K562 (cell line): ENCODE measurements around the gene ZFP62. TPM values are rescaled to one million over a fixed set of nuclear protein-coding genes. Genes with fewer than 3 reads are reported as not detected.

Experiments used
- CCAR2 ChIP-seq: fragments of 200-400 bp; formaldehyde crosslinking; IDR thresholded peaks from 2 replicates; pipeline ENCODE4 v1.6.1; 2017; ENCODE audit warnings: mild to moderate bottlenecking, low read depth, low read length
- ETV6 ChIP-seq, 3 experiments: fragments of 150-350 bp in 1 of 3; sonication (generic) in 1 of 3; formaldehyde crosslinking in 1 of 3; IDR thresholded peaks; 2 replicates each; pipeline versions ENCODE4 v1.6.1 to v1.8.0; 2014 to 2022; ENCODE audit warnings: borderline replicate concordance in 2 of 3, low read depth in 2 of 3, antibody characterized with exemption in 1 of 3, low read length in 1 of 3, mild to moderate bottlenecking in 1 of 3, missing genetic modification reagents in 1 of 3
- FUS ChIP-seq: fragments of 200-400 bp; formaldehyde crosslinking; optimal IDR thresholded peaks from 2 replicates; pipeline ENCODE3; 2017; ENCODE audit warnings: low read depth, low read length
- HDAC1 ChIP-seq, 2 experiments: fragments of 450-650 bp; IDR thresholded peaks; 2 replicates each; pipeline ENCODE4 v1.6.1; 2016 to 2017; ENCODE audit warnings: inconsistent platforms in 1 of 2, mild to moderate bottlenecking in 1 of 2, moderate library complexity in 1 of 2
- HDAC3 ChIP-seq: fragments of 450-650 bp; IDR thresholded peaks from 2 replicates; pipeline ENCODE4 v1.6.1; 2018; ENCODE audit warnings: borderline replicate concordance, mild to moderate bottlenecking, moderate library complexity; ENCODE audit not compliant: partially characterized antibody
- JUN ChIP-seq, 2 experiments: sonication (generic) in 1 of 2; formaldehyde crosslinking in 1 of 2; IDR thresholded peaks; 2 replicates each; pipeline versions ENCODE4 v1.6.1 to v1.8.0; 2012 to 2022; ENCODE audit warnings: borderline replicate concordance in 2 of 2, mild to moderate bottlenecking in 2 of 2, improper control_type of control experiment in 1 of 2, low read depth in 1 of 2, low read length in 1 of 2, missing genetic modification reagents in 1 of 2
- MAFF ChIP-seq: IDR thresholded peaks from 2 replicates; pipeline ENCODE4 v1.6.1; 2012; ENCODE audit warnings: low read length, improper control_type of control experiment
- SMAD1 ChIP-seq: fragments of 150-350 bp; IDR thresholded peaks from 2 replicates; pipeline ENCODE4 v1.6.1; 2014; ENCODE audit warnings: low read length, low read depth; ENCODE audit not compliant: partially characterized antibody
- SREBF2 ChIP-seq: sonication (generic); formaldehyde crosslinking; IDR thresholded peaks from 2 replicates; pipeline ENCODE4 v1.4.0; 2020; ENCODE audit warnings: mild to moderate bottlenecking, missing genetic modification reagents
- TBP ChIP-seq: optimal IDR thresholded peaks from 2 replicates; pipeline ENCODE3; 2011; ENCODE audit warnings: low read depth, low read length, improper control_type of control experiment
- ZC3H4 ChIP-seq: sonication (generic); formaldehyde crosslinking; IDR thresholded peaks from 2 replicates; pipeline ENCODE4 v1.9.0; 2021; ENCODE audit warnings: missing genetic modification reagents, borderline replicate concordance
- ZKSCAN8 ChIP-seq: fragments of 200-800 bp; sonication (Bioruptor generic); IDR thresholded peaks from 2 replicates; pipeline ENCODE4 v1.6.1; 2016; ENCODE audit warnings: missing genetic modification characterization, missing compliant biosample characterization
- ZNF780A ChIP-seq: fragments of 250-450 bp; sonication (Bioruptor Pico); IDR thresholded peaks from 2 replicates; pipeline ENCODE4 v1.5.0; 2021; ENCODE audit warnings: mild to moderate bottlenecking
- polyA plus RNA-seq, 8 experiments: library from polyadenylated mRNA; depleted of rRNA in 4 of 8; stranded (reverse) in 5 of 8; unstranded in 3 of 8; fragments of >200 nt; fragmentation: Nextera tagmentation in 2 of 8; fragmentation: Illumina TruSeq in 1 of 8; extraction: Ambion mirVana in 2 of 8; extraction: Trizol in 1 of 8; gene quantifications; 2 replicates each; pipeline versions ENCODE4 v1.2.1 to v1.2.3, GENCODE V29; 2011 to 2014; ENCODE audit warnings: inconsistent platforms in 1 of 8, missing spikeins in 1 of 8
- total RNA-seq, 7 experiments: library from RNA; depleted of rRNA in 6 of 7; stranded (reverse); fragments of >200 nt in 6 of 7; fragmentation: Illumina TruSeq in 2 of 7; extraction: Trizol in 2 of 7; gene quantifications; 2 replicates each; pipeline versions ENCODE4 v1.2.1 to v1.2.3, GENCODE V29; 2011 to 2021; ENCODE audit warnings: low replicate concordance in 1 of 7
- TF ChIP-seq, protein P1 (sequence below): sonication (generic); formaldehyde crosslinking; IDR thresholded peaks from 2 replicates; pipeline ENCODE4 v1.8.1; 2022; ENCODE audit warnings: missing genetic modification reagents
- TF ChIP-seq, protein P2 (sequence below): fragments of 450-650 bp; IDR thresholded peaks from 2 replicates; pipeline ENCODE4 v1.6.1; 2014; ENCODE audit warnings: low read depth, mild to moderate bottlenecking, moderate library complexity, borderline replicate concordance
- TF ChIP-seq, protein P3 (sequence below), 3 experiments: fragments of 200-800 bp in 1 of 3; sonication (Bioruptor generic) in 1 of 3; sonication (generic) in 1 of 3; formaldehyde crosslinking in 1 of 3; IDR thresholded peaks; 2 replicates each; pipeline versions ENCODE4 v1.6.1 to v1.8.0; 2016 to 2022; ENCODE audit warnings: mild to moderate bottlenecking in 2 of 3, missing compliant biosample characterization in 2 of 3, missing genetic modification characterization in 2 of 3, missing genetic modification reagents in 1 of 3
- TF ChIP-seq, protein P4 (sequence below): fragments of 450-650 bp; IDR thresholded peaks from 2 replicates; pipeline ENCODE4 v1.6.1; 2017; ENCODE audit warnings: antibody characterized with exemption
- TF ChIP-seq, protein P5 (sequence below): fragments of 250-450 bp; sonication (Bioruptor Pico); IDR thresholded peaks from 2 replicates; pipeline ENCODE4 v1.5.0; 2021

ZFP62 gene
- total and polyA plus RNA-seq, 9 of the 15 experiments (the other 6 are each of a cell fraction or from before 2014, with no cell fraction given), result 12.2 to 37.5 (median 25.0) TPM

DNA sequence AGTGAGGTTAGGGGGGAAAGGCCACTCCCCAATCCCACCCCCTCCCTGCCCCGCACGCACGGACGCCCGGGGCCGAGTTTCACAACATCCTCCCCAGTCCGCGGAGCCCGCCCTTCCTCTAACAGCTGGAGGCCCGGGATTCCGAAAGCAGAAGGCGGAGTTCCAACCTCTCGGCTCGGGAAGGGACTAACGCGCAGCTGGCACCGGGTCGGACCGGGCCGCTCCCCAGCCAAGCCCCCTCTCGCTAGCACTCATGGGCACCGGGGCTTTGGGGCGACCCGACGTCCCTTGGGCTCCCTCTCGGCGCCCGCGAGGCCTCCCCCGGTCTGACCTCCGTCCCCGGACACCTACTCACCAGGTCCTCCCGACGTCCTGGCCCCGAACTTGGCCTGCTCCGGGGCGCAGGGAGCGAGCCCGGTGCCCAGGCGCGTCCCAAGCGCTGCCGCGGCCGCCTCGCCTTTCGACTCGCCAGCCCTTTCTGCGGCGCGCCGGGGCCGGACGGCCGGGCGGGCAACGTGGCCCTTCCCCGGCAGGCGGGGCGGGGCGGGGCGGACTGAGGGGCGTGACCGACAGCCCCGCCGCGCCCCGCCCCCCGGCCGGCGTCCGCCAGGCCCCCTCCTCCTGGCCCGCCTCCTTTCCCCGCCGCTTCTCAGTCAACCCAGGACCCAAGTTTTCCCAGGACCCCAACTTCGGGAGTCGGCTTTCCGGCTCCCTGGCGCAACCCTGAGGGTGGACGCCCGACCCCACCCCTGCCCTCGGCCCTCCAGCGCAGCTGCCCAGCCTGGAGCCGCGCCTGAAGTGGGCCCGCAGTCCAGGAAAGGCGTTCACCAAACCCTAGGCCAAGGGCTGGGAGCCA lies 58.5 kb downstream of the ZFP62 start, which contains the start of gene MGAT1 (continued):
- TF ChIP-seq, protein P1, sequence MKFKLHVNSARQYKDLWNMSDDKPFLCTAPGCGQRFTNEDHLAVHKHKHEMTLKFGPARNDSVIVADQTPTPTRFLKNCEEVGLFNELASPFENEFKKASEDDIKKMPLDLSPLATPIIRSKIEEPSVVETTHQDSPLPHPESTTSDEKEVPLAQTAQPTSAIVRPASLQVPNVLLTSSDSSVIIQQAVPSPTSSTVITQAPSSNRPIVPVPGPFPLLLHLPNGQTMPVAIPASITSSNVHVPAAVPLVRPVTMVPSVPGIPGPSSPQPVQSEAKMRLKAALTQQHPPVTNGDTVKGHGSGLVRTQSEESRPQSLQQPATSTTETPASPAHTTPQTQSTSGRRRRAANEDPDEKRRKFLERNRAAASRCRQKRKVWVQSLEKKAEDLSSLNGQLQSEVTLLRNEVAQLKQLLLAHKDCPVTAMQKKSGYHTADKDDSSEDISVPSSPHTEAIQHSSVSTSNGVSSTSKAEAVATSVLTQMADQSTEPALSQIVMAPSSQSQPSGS (CRISPR knock-in tag), result no peak
- TF ChIP-seq, protein P2, sequence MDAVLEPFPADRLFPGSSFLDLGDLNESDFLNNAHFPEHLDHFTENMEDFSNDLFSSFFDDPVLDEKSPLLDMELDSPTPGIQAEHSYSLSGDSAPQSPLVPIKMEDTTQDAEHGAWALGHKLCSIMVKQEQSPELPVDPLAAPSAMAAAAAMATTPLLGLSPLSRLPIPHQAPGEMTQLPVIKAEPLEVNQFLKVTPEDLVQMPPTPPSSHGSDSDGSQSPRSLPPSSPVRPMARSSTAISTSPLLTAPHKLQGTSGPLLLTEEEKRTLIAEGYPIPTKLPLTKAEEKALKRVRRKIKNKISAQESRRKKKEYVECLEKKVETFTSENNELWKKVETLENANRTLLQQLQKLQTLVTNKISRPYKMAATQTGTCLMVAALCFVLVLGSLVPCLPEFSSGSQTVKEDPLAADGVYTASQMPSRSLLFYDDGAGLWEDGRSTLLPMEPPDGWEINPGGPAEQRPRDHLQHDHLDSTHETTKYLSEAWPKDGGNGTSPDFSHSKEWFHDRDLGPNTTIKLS, result peak; percentile 86
- TF ChIP-seq TBP, result peak; percentile 83
- TF ChIP-seq ZC3H4 (CRISPR knock-in tag), result no peak
- no peak for TF ChIP-seq ZNF780A (CRISPR knock-in tag)
- TF ChIP-seq, protein P3, sequence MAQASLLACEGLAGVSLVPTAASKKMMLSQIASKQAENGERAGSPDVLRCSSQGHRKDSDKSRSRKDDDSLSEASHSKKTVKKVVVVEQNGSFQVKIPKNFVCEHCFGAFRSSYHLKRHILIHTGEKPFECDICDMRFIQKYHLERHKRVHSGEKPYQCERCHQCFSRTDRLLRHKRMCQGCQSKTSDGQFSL (CRISPR knock-in tag; IDR thresholded peaks at IDR 0.05), result no peak
- TF ChIP-seq, protein P3 (tag; IDR thresholded peaks at IDR 0.05), result no peak
- TF ChIP-seq JUN (IDR thresholded peaks at IDR 0.05; ENCODE audit: borderline replicate concordance, low read depth, low read length), result no peak
- 0 out of 2 replicates have a peak, but pooled peaks have one; percentile 34 for TF ChIP-seq JUN (CRISPR knock-in tag; IDR thresholded peaks at IDR 0.05; ENCODE audit: borderline replicate concordance)
- TF ChIP-seq, protein P4, sequence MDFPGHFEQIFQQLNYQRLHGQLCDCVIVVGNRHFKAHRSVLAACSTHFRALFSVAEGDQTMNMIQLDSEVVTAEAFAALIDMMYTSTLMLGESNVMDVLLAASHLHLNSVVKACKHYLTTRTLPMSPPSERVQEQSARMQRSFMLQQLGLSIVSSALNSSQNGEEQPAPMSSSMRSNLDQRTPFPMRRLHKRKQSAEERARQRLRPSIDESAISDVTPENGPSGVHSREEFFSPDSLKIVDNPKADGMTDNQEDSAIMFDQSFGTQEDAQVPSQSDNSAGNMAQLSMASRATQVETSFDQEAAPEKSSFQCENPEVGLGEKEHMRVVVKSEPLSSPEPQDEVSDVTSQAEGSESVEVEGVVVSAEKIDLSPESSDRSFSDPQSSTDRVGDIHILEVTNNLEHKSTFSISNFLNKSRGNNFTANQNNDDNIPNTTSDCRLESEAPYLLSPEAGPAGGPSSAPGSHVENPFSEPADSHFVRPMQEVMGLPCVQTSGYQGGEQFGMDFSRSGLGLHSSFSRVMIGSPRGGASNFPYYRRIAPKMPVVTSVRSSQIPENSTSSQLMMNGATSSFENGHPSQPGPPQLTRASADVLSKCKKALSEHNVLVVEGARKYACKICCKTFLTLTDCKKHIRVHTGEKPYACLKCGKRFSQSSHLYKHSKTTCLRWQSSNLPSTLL, result no peak
- TF ChIP-seq FUS, result peak; percentile 80
- TF ChIP-seq HDAC1 (IDR thresholded peaks at IDR 0.05), result peak in 1 of 2 experiments; percentile 87; a peak in 2 of 4 replicates
- no peak for TF ChIP-seq CCAR2
- TF ChIP-seq ETV6 (IDR thresholded peaks at IDR 0.05; ENCODE audit: borderline replicate concordance in 1 of 2, low read depth in 2 of 2, low read length in 1 of 2), result no peak
- no peak for TF ChIP-seq ETV6 (CRISPR knock-in tag; IDR thresholded peaks at IDR 0.05; ENCODE audit: borderline replicate concordance)
- TF ChIP-seq SREBF2 (CRISPR knock-in tag), result no peak
- no peak for TF ChIP-seq ZKSCAN8 (CRISPR knock-in tag)
- TF ChIP-seq HDAC3, result no peak
- no peak for TF ChIP-seq MAFF
- TF ChIP-seq, protein P5, sequence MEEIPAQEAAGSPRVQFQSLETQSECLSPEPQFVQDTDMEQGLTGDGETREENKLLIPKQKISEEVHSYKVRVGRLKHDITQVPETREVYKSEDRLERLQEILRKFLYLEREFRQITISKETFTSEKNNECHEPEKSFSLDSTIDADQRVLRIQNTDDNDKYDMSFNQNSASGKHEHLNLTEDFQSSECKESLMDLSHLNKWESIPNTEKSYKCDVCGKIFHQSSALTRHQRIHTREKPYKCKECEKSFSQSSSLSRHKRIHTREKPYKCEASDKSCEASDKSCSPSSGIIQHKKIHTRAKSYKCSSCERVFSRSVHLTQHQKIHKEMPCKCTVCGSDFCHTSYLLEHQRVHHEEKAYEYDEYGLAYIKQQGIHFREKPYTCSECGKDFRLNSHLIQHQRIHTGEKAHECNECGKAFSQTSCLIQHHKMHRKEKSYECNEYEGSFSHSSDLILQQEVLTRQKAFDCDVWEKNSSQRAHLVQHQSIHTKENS (CRISPR knock-in tag), result no peak
- TF ChIP-seq SMAD1, result no peak
